HT1080 (cell line): ENCODE measurements around the gene KCNN3. TPM values are rescaled to one million over a fixed set of nuclear protein-coding genes. Genes with fewer than 3 reads are reported as not detected.
"Not testable (repeated sequence)": the region's sequence is repeated elsewhere in the genome, so short reads cannot be mapped to it uniquely, and the experiment has no call there.

Experiments
- DNase-seq: peaks from one replicate; pipeline ENCODE4 v3.0.0-alpha.2; 2015; ENCODE audit warnings: low read depth
- total RNA-seq: library from RNA; depleted of rRNA; stranded (reverse); fragments of >200 nt; shearing (Covaris generic); gene quantifications from 2 replicates; pipeline ENCODE4 v1.2.3, GENCODE V29; 2014; rRNA removed

KCNN3 gene
- total RNA-seq, 1 experiment from 2014 or later: 0.34 TPM

DNA sequence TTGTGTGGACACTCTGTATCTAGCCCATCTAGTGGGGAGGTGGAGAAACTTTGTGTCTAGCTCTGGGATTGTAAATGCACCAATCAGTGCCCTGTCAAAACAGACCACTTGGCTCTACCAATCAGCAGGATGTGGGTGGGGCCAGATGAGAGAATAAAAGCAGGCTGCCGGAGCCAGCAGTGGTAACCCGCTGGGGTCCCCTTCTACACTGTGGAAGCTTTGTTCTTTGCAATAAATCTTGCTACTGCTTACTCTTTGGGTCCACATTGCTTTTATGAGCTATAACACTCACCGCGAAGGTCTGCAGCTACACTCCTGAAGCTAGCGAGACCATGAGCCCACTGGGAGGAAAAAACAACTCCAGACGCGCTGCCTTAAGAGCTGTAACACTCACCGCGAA lies 198.7 kb downstream of the KCNN3 start:
- DNase-seq: peak; percentile 83

- DNase-seq: not testable (repeated sequence)
Measured at GRCh38 chr1:154670310-154671270, 199.5 kb downstream of the KCNN3 start.

GRCh38 chr1:154669464-154670282 lies 200.4 kb downstream of the KCNN3 start:
- DNase-seq: peak; percentile 71

- DNase-seq: no peak
Measured at GRCh38 chr1:154666051-154666790, 203.9 kb downstream of the KCNN3 start.

GRCh38 chr1:154664331-154665002 lies 205.6 kb downstream of the KCNN3 start:
- no peak for DNase-seq

DNA sequence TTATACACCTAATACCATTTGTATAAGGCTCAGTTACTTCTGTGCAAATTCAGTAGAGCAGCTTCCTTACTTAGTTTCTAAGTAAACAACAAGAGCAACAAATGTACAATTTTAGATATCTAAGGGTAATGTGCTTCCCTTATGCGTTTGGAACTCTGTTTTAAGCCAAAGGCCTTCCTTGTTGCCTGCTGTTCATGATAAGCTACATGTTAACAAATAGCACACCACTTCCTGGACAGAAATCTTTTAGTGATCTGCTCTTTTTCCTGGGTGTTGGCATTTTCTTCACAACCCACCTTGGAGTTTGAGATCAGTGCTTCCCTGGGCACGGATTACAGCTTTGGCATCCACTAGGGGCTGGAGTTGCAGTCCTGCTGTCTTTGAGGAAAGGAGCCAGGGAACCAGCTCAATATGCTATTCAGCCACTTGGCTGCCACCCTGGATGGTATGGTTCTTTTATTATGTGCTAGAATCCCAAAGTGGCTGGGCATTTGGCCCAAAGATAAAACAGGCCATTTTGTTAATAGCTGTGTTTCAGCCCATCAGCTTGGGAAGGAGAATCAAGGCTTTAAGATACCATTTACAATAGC lies 206.5 kb downstream of the KCNN3 start:
- no peak for DNase-seq

DNA sequence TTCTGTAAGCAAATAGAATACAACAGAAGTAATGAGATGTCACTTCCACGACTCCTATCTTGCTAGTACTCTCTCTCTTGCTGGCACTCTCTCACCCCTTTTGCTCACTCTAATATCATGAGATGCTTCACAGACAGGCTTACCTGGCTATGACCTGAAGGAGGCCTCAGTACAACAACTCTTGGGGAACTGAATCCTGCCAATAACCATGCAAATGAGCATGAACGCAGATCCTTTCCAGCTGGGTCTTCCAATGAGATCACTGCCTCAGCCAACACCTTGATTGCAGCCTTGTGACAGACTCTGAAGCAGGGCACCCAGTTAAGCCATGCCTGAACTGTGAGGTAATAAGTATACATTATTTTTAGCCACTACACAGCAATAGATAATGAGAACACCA lies 209.0 kb downstream of the KCNN3 start:
- DNase-seq: no peak

DNA sequence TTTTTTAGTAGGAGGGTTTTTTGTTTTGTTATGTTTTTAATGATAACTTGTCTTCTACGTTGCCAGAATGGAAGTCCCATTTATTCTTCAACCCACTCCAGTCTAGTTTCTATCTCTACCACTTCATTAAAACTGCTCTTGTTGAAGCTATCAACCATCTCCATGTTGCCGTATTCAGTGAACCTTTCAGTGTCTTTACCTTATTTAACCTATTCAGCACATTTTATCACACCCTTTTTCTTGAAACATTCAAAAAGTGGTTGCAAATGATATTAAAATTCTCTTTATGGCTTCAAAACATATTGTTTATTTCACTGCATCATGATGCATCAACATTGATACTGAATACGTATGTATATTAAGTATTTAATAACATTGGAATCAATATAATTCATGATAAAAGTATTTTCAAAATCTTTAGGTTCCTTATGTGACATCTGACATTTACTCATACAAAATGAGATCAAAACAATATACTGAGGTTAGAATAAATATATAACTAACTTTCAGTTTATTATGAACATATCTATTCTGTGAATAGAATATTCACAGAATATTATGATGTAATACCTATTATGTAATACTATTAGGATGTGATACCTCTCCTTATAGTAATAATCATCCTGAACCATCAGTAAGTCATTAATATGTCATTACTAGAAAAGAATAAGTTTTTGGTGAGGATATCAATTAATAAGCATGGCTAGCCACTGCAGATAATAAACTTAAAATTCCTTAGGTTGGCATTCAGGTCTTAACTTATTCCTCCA lies 210.1 kb downstream of the KCNN3 start:
- no peak for DNase-seq

GRCh38 chr1:154657556-154657955 lies 212.5 kb downstream of the KCNN3 start:
- no peak for DNase-seq

- DNase-seq: no peak
Measured at GRCh38 chr1:154652893-154653292, 217.2 kb downstream of the KCNN3 start.

Other genes starting within 250 kb of the KCNN3 start
- 6.2 and 10.8 TPM in 2 replicates for gene PMVK, start 66.4 kb upstream of the KCNN3 start, total RNA-seq
- gene PBXIP1, start 85.8 kb upstream of the KCNN3 start, total RNA-seq: 12.0 and 13.9 TPM in 2 replicates
- 26.3 and 32.4 TPM in 2 replicates for gene PYGO2, start 91.5 kb upstream of the KCNN3 start, total RNA-seq
- gene SHC1, start 100.5 kb upstream of the KCNN3 start, total RNA-seq: 126 and 173 TPM in 2 replicates
- 210 and 222 TPM in 2 replicates for gene CKS1B, start 104.4 kb upstream of the KCNN3 start, total RNA-seq
- gene FLAD1, start 113.1 kb upstream of the KCNN3 start, total RNA-seq: 49.5 and 50.0 TPM in 2 replicates
- gene LENEP, start 123.3 kb upstream of the KCNN3 start, total RNA-seq: 0.64 TPM in 1 of 2 replicates, not detected in the other
- 18.9 and 22.2 TPM in 2 replicates for gene ZBTB7B, start 132.5 kb upstream of the KCNN3 start, total RNA-seq
- 0.03 TPM in 1 of 2 replicates, not detected in the other for gene DCST2, start 163.5 kb upstream of the KCNN3 start, total RNA-seq
- gene DCST1, start 163.5 kb upstream of the KCNN3 start, total RNA-seq: 0.17 TPM in 1 of 2 replicates, not detected in the other
- 198 and 262 TPM in 2 replicates for gene ADAM15, start 181.0 kb upstream of the KCNN3 start, total RNA-seq
- gene EFNA4, start 193.5 kb upstream of the KCNN3 start, total RNA-seq: 8.4 and 11.0 TPM in 2 replicates
- 3.3 and 7.0 TPM in 2 replicates for gene EFNA3, start 208.6 kb upstream of the KCNN3 start, total RNA-seq